MM.1S (cell line): Measurements from ENCODE around the gene CCDC27.

ENCODE experiments used
- DNase-seq: peaks from one replicate; pipeline ENCODE4 v3.0.0-alpha.2; 2015
- H2AFZ ChIP-seq: fragments of 300-600 bp; sonication (generic); 2 replicates; pipeline ENCODE4 v1.6.0; 2016; ENCODE audit warnings: antibody characterized with exemption, low read length
- H3F3A ChIP-seq: fragments of 300-600 bp; sonication (generic); 2 replicates; pipeline ENCODE4 v1.6.1; 2016; ENCODE audit warnings: mild to moderate bottlenecking, antibody characterized with exemption, low read length, moderate library complexity, mixed read lengths; ENCODE audit not compliant: insufficient read depth
- H3K27ac ChIP-seq: fragments of 300-600 bp; sonication (generic); 2 replicates; pipeline ENCODE4 v1.5.1; 2016; ENCODE audit warnings: mild to moderate bottlenecking, low read length
- H3K27me3 ChIP-seq: fragments of 300-600 bp; sonication (generic); replicated peaks from 2 replicates; pipeline ENCODE4 v1.6.0; 2016; ENCODE audit warnings: low read length; ENCODE audit not compliant: insufficient read depth
- H3K36me3 ChIP-seq: fragments of 300-600 bp; sonication (generic); replicated peaks from 2 replicates; pipeline ENCODE4 v1.6.1; 2016; ENCODE audit warnings: mild to moderate bottlenecking, low read length, mixed read lengths; ENCODE audit not compliant: insufficient read depth
- H3K4me1 ChIP-seq: fragments of 300-600 bp; sonication (generic); 2 replicates; pipeline ENCODE4 v1.6.1; 2016; ENCODE audit warnings: low read length, mixed read lengths
- H3K4me2 ChIP-seq: fragments of 300-600 bp; sonication (generic); 2 replicates; pipeline ENCODE4 v1.6.0; 2016; ENCODE audit warnings: low read depth, low read length
- H3K4me3 ChIP-seq: fragments of 300-600 bp; sonication (generic); 2 replicates; pipeline ENCODE4 v1.5.1; 2016; ENCODE audit warnings: low read length, mixed read lengths
- H3K79me2 ChIP-seq: fragments of 300-600 bp; sonication (generic); 2 replicates; pipeline ENCODE4 v1.6.1; 2016; ENCODE audit warnings: mixed run types, low read length, mixed read lengths
- H3K9ac ChIP-seq: fragments of 300-600 bp; sonication (generic); 2 replicates; pipeline ENCODE4 v1.6.1; 2016; ENCODE audit warnings: low read length, mixed read lengths
- H3K9me2 ChIP-seq: fragments of 300-600 bp; sonication (generic); replicated peaks from 2 replicates; pipeline ENCODE4 v1.6.1; 2016; ENCODE audit warnings: mild to moderate bottlenecking, low read length, mixed read lengths; ENCODE audit not compliant: insufficient read depth
- H3K9me3 ChIP-seq: fragments of 300-600 bp; sonication (generic); replicated peaks from 2 replicates; pipeline ENCODE4 v1.6.1; 2016; ENCODE audit warnings: mild to moderate bottlenecking, low read length, mixed read lengths; ENCODE audit not compliant: insufficient read depth
- H4K20me1 ChIP-seq: fragments of 300-600 bp; sonication (generic); 2 replicates; pipeline ENCODE4 v1.6.1; 2016; ENCODE audit warnings: mild to moderate bottlenecking, low read length, moderate library complexity, mixed read lengths; ENCODE audit not compliant: insufficient read depth
- EZH2 ChIP-seq: fragments of 300-600 bp; sonication (generic); optimal IDR thresholded peaks from 2 replicates; pipeline ENCODE3; 2017; ENCODE audit warnings: low read depth, mild to moderate bottlenecking, antibody characterized with exemption, low read length, mixed read lengths
- EZH2phosphoT487 ChIP-seq: fragments of 300-600 bp; sonication (generic); IDR thresholded peaks from 2 replicates; pipeline ENCODE4 v1.6.1; 2018; ENCODE audit warnings: antibody characterized with exemption, low read length
- TF ChIP-seq, protein P1 (sequence below): fragments of 300-600 bp; sonication (generic); IDR thresholded peaks from 2 replicates; pipeline ENCODE4 v1.5.1; 2016; ENCODE audit warnings: antibody characterized with exemption, low read length, mixed read lengths

The CCDC27 gene

DNA sequence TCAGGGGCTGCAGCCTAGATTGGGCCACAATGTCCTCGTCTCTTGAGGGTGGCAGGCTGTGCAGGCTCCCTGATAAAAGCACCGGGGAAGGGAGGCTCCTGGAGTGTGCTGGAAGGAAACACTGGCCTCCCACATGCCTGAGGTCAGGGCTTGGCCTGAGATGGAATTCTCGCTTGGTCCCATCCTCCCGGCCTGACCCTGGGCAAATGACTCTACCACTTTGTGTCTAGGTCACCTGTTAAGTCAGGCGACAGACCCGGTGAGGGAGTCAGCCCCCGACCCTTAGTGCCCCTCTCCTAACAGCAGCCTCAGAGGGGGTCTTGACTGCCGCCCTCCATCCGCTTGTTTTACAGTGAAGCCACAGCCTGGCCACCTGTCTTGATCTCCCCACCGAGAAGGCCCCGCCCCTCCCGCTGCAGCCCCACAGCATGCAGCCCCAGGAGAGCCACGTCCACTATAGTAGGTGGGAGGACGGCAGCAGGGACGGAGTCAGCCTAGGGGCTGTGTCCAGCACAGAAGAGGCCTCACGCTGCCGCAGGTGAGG, 22.8 kb downstream of the CCDC27 start:
- H4K20me1 ChIP-seq = no peaks in the 10 kb centered on the region
- H2AFZ ChIP-seq = no peak overlapping the region
- H3K4me2 ChIP-seq = peak overlapping the region; percentile 76; the same call in 1 of the 2 replicates
- no peak for DNase-seq
- H3K79me2 ChIP-seq = no peaks in the 10 kb centered on the region
- H3K9me3 ChIP-seq = no peaks in the 10 kb centered on the region
- 0 out of 2 replicates have a peak overlapping the region, but pooled peaks have one; percentile 19 for H3K4me3 ChIP-seq
- 0 out of 2 replicates have a peak, but pooled peaks cover under 1% of the 10 kb centered on the region for H3K36me3 ChIP-seq
- H3K4me1 ChIP-seq = peaks cover 17% of the 10 kb centered on the region
- no peak overlapping the region for H3K27ac ChIP-seq
- H3K27me3 ChIP-seq = peaks cover 17% of the 10 kb centered on the region
- no peaks in the 10 kb centered on the region for H3K9me2 ChIP-seq
- no peak overlapping the region for H3K9ac ChIP-seq
- no peaks in the 10 kb centered on the region for H3F3A ChIP-seq
- no peak for TF ChIP-seq EZH2phosphoT487

DNA sequence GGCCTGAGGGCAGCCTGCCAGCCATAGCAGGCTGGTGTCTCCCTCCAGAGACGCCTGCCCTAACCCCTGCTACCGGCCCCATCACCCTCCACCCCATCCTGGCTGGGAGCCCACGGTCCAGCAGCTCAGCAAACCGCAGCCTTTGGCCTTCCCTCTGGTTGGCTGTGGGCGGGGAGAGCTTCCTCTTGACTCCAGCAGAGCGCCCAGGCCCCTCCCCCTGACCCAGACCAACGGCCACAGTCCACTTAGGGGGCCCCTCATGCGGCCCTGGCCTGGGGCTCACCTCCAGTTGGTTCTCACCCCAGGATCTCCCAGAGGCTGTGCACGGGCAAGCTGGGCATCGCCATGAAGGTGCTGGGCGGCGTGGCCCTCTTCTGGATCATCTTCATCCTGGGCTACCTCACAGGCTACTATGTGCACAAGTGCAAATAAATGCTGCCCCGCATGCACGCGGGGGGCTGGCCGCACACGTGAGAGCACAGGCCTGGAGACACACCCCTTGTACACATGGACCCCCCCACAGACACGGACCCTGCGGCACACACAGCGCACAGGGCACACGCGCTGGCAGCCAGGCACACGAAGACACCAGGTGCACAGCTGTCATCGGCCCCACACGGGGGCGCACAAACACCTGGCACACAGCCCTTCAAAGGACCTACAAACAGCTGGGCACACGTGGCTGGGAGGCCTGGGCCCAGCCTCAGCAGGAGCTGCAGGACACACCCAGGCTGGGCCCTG, 23.4 kb downstream of the CCDC27 start:
- H3K36me3 ChIP-seq = 0 out of 2 replicates have a peak, but pooled peaks cover 6% of the 10 kb centered on the region
- H3K27me3 ChIP-seq = peaks cover 11% of the 10 kb centered on the region
- peak; percentile 91 for DNase-seq
- peak overlapping the region; percentile 25 for H2AFZ ChIP-seq
- H4K20me1 ChIP-seq = no peaks in the 10 kb centered on the region
- no peak for TF ChIP-seq EZH2phosphoT487
- no peak for TF ChIP-seq EZH2
- TF ChIP-seq, protein P1, sequence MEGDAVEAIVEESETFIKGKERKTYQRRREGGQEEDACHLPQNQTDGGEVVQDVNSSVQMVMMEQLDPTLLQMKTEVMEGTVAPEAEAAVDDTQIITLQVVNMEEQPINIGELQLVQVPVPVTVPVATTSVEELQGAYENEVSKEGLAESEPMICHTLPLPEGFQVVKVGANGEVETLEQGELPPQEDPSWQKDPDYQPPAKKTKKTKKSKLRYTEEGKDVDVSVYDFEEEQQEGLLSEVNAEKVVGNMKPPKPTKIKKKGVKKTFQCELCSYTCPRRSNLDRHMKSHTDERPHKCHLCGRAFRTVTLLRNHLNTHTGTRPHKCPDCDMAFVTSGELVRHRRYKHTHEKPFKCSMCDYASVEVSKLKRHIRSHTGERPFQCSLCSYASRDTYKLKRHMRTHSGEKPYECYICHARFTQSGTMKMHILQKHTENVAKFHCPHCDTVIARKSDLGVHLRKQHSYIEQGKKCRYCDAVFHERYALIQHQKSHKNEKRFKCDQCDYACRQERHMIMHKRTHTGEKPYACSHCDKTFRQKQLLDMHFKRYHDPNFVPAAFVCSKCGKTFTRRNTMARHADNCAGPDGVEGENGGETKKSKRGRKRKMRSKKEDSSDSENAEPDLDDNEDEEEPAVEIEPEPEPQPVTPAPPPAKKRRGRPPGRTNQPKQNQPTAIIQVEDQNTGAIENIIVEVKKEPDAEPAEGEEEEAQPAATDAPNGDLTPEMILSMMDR = peak; percentile 85
- H3K9me2 ChIP-seq = no peaks in the 10 kb centered on the region
- H3K9ac ChIP-seq = no peak overlapping the region; the same call in 1 of the 2 replicates
- peaks cover 17% of the 10 kb centered on the region for H3K4me1 ChIP-seq
- H3K4me2 ChIP-seq = peak overlapping the region; percentile 76
- H3K9me3 ChIP-seq = no peaks in the 10 kb centered on the region
- H3F3A ChIP-seq = no peaks in the 10 kb centered on the region
- H3K4me3 ChIP-seq = 0 out of 2 replicates have a peak overlapping the region, but pooled peaks have one; percentile 19
- H3K27ac ChIP-seq = no peak overlapping the region
- no peaks in the 10 kb centered on the region for H3K79me2 ChIP-seq

DNA sequence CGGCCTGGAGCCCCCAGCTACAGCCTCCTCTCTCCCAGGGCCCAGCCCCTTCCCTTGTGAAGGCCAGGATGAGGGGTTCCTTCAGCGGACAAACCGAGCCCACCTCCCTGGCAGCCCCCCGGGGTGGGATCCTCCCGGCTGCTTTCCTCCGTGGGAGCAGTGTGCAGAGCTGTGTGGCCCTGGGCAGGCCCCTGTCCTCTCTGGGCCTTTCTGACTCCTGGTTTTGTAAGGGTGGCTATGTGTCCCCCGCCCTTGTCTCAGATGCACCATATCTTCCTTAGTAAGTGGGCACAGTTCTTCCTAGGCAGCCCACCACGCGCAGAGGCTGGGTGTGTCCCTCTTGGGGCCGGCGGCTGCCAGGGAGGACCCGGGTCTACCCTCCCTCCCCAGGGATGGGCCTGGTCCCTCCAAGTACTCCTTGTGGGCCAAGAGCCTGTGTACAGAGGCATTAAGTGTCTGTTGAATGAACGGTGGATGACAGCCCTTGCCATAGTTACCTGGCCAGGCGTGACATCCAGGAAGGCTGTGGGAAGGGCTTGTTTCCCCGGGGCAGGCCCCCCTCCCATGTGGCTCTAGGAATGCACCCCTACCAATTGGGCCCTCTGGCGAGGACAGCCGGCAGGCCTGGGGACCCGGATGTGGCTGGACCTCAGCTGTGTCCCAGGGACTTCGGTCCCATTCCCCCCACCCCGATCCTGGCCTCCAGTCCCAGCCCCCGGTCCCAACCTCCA, 24.1 kb downstream of the CCDC27 start:
- Histone ChIP-seq H3K9me2 (no peaks in the 10 kb centered on the region), H3K27me3 (peaks cover 3% of the 10 kb centered on the region; the same call in 1 of the 2 replicates), H3K9me3 (no peaks in the 10 kb centered on the region), H3K27ac (no peak overlapping the region), H3F3A (no peaks in the 10 kb centered on the region), H3K4me1 (peaks cover 17% of the 10 kb centered on the region), H3K4me3 (no peak overlapping the region), H2AFZ (peak overlapping the region; percentile 25), H3K79me2 (no peaks in the 10 kb centered on the region), H3K36me3 (0 out of 2 replicates have a peak, but pooled peaks cover 6% of the 10 kb centered on the region), H3K9ac (peak overlapping the region; percentile 32; the same call in 1 of the 2 replicates), H4K20me1 (no peaks in the 10 kb centered on the region), H3K4me2 (no peak overlapping the region)
- no peak for DNase-seq
- TF ChIP-seq EZH2phosphoT487 = no peak
- no peak for TF ChIP-seq EZH2
- TF ChIP-seq, protein P1 = no peak
